GM18519 (cell line): ENCODE results near the gene SORCS2.

Source experiments
- ATAC-seq: cut with Tn5 transposase; IDR thresholded peaks from one replicate; pipeline ENCODE4 v1.9.1; 2021; ENCODE audit warnings: mild to moderate bottlenecking, moderate library complexity; ENCODE audit not compliant: unreplicated experiment, low FRiP score

The SORCS2 gene

DNA sequence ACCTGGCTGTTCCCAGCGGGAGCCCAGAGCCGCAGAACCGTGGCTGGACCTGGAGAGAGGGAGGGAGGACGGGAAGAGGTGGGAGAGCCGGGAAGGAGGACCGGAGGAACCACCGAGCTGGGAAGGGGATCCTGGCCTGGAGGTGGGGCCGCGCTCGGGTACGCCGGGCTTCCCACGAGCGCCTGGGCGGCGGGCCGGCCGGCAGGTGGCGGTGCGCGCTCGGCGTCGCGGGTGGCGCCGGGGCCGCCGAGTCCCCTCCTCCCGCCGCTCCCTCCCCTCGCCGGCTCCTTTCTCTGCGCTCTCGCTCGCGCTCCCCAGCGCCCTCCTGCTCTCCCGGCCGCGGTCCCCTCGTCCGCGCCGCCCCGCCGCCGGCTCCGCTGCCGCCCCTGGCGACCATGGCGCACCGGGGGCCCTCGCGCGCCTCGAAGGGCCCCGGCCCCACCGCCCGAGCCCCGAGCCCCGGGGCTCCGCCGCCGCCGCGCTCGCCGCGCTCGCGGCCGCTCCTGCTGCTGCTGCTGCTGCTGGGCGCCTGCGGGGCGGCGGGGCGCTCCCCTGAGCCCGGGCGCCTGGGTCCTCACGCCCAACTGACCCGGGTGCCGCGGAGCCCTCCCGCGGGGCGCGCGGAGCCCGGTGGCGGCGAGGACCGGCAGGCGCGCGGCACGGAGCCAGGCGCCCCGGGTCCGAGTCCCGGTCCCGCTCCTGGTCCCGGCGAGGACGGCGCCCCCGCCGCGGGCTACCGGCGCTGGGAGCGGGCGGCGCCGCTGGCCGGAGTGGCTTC is at the start of gene SORCS2:
SORCS2 (plus strand) TSS at position 287 of the 778 bp plus-strand sequence.
- no peak for ATAC-seq

DNA sequence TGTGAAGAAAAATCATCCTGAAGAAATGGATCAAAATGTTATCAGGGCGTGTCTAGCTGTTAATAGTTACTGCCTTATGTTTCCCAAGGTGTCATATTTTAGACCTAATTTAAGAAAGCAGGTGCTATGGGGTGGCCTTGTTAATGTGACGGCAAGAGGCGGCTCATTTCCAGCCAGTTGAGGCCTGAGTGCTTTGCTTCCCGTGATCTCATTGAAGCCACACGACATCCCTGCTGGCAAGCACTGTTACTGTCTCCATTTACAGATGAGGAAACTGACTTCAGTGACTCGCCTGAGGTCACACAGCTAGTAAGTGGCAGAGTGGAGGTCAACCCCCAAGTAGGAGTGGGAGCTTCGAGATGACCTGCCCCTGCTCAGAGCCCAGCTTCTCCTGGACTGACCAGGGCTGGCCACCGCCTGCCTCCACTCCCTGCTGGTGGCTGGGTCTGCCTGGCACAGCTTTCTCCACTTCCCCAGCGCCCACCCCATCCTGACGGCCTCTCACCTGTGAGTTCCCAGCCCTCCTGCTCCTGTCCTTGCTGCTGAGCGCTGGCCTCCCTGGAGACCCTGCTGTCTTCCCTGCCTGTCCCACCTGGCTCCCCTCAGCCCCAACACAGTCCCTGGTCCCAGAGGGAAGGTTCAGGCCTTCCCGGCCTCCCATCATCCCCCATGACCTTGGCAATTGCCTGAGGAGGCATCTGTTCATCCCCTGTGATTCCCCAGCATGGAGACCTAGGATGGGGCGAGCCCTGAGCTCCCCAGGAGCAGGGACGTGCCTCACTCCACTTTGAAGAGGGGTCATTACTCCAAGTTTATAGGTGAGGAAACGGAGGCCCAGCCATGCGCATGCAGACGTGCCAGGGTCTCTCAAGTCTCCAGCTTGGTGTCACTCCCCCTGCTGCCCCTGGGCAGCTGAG is 47.7 kb upstream of the SORCS2 start:
- no peak for ATAC-seq

GRCh38 chr4:7145291-7145934 is 46.9 kb upstream of the SORCS2 start:
- no peak for ATAC-seq

DNA sequence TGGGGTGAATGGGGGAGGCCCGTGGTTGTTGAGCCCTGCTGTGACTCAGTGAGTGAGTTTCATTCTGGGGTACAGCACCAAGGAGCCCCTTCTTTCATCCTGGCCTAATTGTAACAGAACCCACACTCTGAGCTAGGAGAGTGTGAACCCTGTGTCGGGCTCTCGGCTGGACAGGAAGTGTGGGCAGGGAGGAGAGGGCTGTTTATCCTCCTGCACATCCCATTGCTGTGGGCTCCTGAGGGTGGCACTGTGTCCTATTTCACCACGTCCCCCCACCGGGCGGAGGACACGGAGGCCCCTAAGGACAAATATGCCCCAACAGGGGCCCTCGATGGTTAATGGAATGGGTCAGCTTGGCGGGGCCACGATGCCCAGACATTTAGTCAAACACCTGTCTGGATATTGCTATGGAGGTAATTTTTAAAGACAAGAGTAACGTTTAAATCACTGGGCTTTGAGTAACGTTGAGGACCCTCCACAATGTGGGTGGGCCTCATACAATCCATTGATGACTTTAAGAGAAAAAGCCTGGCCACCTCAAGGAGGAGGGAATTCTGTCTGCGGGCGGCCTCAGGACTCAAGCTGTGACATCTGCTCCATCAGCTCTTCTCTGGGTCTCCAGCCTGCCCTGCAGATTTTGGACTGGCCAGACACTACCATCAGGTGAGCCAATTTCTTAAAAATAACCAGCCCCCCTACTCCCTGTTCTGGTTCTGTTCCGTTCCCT is 46.1 kb upstream of the SORCS2 start:
- ATAC-seq = no peak

GRCh38 chr4:7146786-7147115 is 45.6 kb upstream of the SORCS2 start:
- no peak for ATAC-seq

- ATAC-seq = no peak
These were observed 45.1 kb upstream of the SORCS2 start for GRCh38 chr4:7147261-7147660.

- ATAC-seq = no peak
These were observed 44.6 kb upstream of the SORCS2 start for GRCh38 chr4:7147661-7148310.

DNA sequence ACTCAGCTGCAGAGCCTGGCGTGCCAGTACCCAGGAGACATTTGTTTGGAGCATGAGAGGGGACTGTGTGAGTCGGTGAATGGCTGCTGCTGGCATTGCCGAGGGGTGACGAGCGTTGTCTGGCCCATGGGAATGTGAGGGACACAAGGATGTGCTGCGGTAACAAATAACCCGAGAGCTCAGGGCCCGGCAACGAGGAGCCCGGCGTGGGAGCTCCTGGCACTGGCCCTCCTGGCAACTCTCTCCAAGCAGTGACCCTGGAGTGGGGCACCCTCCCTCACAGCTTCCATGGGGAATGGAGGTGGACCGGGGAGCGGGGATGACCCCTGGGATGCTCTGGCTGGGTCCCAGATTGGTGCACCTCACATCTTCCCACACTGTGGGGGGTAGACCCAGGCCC is 44.0 kb upstream of the SORCS2 start:
- ATAC-seq = no peak

DNA sequence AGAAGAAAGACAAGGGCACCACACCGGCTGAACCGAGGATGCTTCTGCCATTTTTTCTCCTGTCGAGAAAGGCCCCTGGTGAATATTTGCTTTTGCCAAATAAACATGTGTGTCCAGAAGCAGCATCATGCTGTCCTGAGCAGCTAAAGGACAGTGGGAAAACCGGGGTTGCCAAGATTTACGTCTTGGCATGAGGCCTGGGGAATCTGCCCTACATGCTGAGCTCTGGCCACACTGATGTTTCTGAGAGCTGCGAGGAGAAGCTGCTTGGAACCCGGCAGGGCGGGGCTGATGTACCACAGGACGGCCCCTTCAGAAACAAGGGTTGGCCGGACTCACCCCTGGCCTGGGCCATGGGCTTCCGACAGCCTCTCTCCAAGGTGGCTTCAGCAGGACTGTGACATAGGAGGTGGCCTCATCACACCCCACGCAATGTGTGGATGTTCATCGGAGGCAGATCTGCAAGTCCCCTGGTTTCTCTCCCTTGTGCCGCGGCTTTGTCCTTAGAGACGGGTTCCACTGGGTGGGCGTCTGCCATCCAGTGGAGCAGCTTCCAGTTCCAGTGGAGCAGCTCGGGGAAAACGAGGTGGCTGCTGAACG is 42.2 kb upstream of the SORCS2 start:
- no peak for ATAC-seq

DNA sequence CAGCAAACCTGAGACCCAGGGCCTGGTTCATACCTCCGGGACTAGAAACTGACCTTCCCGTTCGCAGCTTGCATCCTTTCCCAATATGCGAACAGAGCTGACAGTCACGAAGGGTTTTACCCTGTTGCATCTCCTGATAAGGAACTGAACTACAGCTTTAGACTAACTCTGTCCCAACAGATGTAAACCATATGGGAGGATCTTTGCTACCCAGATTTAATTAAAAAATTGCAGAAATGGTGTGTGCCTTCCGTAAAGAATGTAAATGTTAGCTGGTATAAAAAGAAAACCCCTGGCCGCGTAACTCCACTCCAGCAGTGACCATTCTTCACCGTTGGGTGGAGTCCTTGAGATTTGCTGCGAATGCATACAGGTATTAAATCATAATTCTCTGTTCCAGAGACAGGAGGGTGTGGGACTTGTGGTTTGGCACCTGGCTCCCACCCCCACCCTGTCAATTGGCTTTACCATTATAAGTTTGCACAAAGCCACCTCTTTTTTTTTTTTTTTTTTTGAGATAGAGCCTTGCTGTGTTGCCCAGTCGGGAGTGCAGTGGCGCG is 40.6 kb upstream of the SORCS2 start:
- ATAC-seq = no peak

- ATAC-seq = no peak
These were observed 38.6 kb upstream of the SORCS2 start for GRCh38 chr4:7153711-7154110.

DNA sequence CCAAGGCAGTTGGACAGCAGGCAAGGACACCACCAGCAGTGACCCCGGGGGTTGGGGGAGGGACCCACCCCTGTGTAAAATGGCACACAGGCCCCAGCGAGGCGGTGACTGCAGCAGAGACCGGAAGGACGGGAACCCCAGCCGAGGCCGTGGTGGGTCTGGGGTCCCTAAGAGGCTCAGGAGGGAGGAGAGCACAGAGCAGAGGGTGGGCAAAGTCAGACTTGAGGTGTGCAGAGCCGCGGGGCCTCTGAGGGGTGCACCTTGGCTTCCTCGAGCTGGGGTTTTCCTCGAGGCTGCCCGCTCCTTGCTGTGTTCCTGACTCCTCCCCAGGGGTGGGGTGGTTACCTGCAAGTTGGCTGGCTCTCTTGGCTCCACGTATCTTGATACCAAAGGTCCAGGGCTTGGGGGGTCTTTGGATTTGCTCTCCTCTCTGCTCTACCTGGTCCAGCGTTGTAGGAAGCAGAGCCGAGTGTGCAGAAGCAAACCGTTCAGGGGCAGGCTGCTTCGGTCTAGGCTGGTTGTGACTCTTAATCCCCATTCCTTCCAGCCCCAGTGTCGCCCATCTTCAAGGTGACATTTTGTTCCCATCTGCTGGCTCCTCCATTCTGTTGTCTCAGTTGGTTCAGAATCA is 37.9 kb upstream of the SORCS2 start:
- ATAC-seq = no peak

- no peak for ATAC-seq
These were observed 36.7 kb upstream of the SORCS2 start for GRCh38 chr4:7155590-7156071.

DNA sequence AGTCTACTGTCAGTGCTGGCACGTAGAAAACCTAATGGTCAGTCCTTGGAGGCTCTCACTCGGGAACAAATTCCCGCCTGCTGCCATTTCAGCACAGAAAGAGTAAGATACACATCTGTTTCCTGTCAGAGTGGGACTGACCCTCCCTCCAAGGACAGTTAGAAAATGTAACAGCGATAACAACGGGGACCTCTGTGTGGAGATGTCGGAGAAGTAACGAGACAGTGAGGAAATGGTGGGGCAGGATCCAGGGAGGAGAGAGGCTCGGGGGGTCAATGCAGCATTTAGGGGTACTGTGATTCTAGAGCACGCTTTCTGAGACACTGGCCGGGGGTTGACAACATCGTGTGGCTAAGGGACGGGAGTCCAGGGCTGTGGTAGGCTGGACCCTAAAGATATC is 36.0 kb upstream of the SORCS2 start:
- ATAC-seq = no peak

DNA sequence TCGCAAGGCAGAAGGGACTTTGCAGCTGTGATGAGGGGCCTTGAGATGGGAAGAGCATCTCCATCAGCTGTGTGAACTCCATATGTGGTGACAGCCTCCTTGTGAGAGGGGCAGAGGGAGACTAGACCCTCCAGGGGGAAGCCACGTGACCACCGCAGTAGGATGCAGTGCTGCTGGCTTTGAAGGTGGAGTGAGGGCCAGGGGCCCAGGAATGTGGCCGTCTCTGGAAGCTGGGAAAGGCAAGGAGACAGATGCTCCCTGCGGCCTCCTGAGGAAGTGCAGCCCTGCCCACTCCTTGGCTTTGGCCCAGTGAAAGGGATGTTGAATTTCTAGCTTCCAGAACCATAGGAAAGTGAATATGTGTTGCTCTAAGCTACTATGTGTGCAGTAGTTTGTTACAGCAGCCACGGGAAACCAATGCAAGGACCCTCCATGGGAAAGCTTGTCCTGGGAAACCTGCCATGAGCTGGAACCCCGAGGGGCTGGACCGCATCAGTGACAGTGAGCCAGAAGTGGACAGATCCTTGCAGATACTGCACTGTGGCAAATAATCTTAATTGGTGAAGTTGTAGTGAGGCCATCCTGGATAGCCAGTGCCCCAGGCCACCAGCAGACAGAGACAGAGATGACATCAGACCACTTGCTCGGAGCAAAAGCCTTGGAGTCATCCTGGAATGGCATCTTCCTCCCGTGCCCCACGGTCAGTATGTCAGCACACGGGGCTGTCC is 35.4 kb upstream of the SORCS2 start:
- ATAC-seq = no peak

- ATAC-seq = no peak
These were observed 34.7 kb upstream of the SORCS2 start for GRCh38 chr4:7157666-7158065.

GRCh38 chr4:7158081-7158750 is 34.1 kb upstream of the SORCS2 start:
- ATAC-seq = no peak

DNA sequence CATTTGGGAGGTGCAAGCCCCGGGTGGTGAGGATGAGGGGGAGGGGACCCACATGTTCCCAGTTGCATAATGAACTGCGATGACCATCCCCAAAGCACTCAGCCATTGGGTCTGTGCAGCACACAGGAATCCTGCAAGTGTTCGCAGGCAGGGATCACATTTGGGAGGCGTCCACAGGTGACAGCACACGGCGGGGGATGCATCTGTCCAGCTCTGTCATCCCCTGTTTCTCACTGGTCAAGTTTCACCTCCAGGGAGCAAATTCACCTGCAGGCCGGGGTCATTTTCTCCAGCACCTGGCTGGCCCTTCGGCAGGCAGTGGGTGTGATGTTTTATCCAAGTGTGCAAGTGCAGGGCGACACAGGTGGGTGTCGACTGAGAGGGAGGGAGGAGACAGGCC is 33.3 kb upstream of the SORCS2 start:
- no peak for ATAC-seq
